ENCODE results near the gene PDPN. TPM values are rescaled to one million over a fixed set of nuclear protein-coding genes. Genes with fewer than 3 reads are reported as not detected.

The PDPN gene
- total RNA-seq, 1 donor from 2014 or later = 8.5 TPM

DNA sequence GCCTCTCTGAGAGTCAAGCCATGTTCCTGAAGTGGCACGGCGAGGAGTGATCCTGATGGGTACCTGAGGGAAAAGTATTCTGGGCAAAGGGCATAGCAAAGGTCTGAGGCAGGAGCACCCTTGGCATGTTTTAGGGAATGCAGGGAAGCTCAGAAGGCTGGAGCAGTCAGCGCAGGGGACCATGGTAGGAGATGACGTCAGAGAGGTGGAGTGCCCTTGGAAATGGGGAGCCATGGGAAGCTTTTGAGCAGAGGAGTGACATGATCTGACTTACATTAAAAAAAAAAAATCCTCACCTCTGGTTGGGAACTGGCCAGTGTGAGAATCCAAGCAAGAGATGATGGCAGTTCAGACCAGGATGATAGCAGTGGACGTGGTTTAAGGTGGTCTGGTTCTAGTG, 37.2 kb downstream of the PDPN start:
- intact Hi-C loops (cut with DNase I) = no loop called here
- H3K36me3 ChIP-seq = no peaks in the 10 kb centered on the region
- no peak for DNase-seq (ENCODE audit: low spot score in 2 of 2)
- TF ChIP-seq, protein P1, sequence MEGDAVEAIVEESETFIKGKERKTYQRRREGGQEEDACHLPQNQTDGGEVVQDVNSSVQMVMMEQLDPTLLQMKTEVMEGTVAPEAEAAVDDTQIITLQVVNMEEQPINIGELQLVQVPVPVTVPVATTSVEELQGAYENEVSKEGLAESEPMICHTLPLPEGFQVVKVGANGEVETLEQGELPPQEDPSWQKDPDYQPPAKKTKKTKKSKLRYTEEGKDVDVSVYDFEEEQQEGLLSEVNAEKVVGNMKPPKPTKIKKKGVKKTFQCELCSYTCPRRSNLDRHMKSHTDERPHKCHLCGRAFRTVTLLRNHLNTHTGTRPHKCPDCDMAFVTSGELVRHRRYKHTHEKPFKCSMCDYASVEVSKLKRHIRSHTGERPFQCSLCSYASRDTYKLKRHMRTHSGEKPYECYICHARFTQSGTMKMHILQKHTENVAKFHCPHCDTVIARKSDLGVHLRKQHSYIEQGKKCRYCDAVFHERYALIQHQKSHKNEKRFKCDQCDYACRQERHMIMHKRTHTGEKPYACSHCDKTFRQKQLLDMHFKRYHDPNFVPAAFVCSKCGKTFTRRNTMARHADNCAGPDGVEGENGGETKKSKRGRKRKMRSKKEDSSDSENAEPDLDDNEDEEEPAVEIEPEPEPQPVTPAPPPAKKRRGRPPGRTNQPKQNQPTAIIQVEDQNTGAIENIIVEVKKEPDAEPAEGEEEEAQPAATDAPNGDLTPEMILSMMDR (IDR thresholded peaks at IDR 0.05) = no peak
- H3K4me3 ChIP-seq = no peak overlapping the region
- no peaks in the 10 kb centered on the region for H3K9me3 ChIP-seq
- H3K27me3 ChIP-seq = no peaks in the 10 kb centered on the region
- no peaks in the 10 kb centered on the region for H3K4me1 ChIP-seq
- no peak overlapping the region for H3K27ac ChIP-seq

DNA sequence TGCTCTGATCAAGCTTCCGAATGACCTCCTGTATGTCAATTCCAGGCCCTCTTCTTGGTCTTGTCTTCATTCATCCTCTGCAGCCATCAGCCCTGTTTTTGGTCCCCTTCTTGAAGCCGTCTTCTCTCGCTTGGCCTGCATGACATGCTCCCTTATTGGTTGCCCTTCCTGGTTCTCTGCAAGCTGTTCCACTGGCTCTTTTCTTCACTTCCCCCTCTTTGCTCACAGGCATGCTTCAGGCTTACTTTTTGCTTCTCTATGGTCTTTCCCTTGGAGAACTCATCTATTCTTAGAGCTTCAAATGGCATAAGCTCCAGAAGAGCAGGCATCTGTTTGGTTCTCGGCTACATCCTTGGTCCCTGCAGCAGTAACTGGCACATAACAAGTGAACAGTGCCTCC, 38.8 kb downstream of the PDPN start:
- H3K27me3 ChIP-seq = no peaks in the 10 kb centered on the region
- no peak overlapping the region for H3K4me3 ChIP-seq
- no peaks in the 10 kb centered on the region for H3K36me3 ChIP-seq
- TF ChIP-seq, protein P1 (IDR thresholded peaks at IDR 0.05) = no peak
- no peak for DNase-seq (ENCODE audit: low spot score in 2 of 2)
- no peaks in the 10 kb centered on the region for H3K4me1 ChIP-seq
- no peaks in the 10 kb centered on the region for H3K9me3 ChIP-seq
- intact Hi-C loops (cut with DNase I) = no loop called here
- no peak overlapping the region for H3K27ac ChIP-seq

DNA sequence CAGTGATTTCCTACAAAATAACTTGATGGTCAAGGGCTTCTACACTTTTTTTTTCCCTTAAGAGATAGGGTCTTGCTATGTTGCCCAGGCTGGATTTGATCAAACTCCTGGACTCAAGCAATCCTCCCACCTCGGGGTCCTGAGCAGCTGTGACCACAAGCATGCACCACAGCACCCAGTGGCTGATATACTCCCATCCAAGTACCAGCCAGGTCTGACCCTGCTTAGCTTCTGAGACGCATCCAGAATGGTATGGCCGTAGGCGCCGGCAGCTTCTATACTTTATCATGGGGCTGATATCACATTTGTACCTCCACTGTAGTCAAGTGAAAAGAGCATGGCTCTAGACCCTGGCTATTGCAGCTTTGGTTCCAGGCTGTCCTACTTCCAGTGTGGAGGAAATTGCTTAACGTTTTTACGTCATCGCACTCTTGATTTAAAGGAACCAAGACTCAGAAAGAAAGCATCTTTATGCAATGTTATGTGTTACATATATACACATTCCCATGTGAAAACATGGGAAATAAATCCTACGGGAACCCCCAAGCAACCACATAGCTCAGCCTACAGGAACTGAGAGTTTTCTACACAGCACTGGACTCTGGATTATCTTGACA, 39.5 kb downstream of the PDPN start:
- H3K4me1 ChIP-seq = no peaks in the 10 kb centered on the region
- no peaks in the 10 kb centered on the region for H3K36me3 ChIP-seq
- H3K27me3 ChIP-seq = no peaks in the 10 kb centered on the region
- intact Hi-C loops (cut with DNase I) = no loop called here
- TF ChIP-seq, protein P1 (IDR thresholded peaks at IDR 0.05) = no peak
- H3K4me3 ChIP-seq = no peak overlapping the region
- DNase-seq (ENCODE audit: low spot score in 2 of 2) = no peak
- no peak overlapping the region for H3K27ac ChIP-seq
- H3K9me3 ChIP-seq = no peaks in the 10 kb centered on the region

DNA sequence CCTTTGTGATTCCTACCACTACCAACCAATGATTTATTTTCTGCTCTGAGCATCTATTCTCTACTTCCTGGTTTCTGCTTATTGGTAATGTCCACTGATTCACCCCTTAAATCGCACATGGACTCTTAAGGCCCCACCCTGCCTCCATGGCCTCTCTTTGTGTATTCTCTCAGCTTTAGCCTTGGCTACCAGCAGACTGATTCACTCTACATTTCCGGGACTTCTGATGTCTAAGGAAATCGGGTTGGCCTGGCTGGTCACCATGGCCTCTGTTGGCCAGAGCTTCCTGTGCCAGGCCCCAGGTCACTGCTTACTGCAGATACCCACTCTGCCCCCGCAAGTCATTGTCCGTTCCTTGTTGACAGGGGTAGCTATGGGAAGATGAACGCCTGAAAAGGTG, 40.9 kb downstream of the PDPN start:
- no peak overlapping the region for H3K27ac ChIP-seq
- no peaks in the 10 kb centered on the region for H3K27me3 ChIP-seq
- H3K4me3 ChIP-seq = no peak overlapping the region
- intact Hi-C loops (cut with DNase I) = no loop called here
- H3K9me3 ChIP-seq = no peaks in the 10 kb centered on the region
- TF ChIP-seq, protein P1 (IDR thresholded peaks at IDR 0.05) = no peak
- H3K4me1 ChIP-seq = no peaks in the 10 kb centered on the region
- DNase-seq (ENCODE audit: low spot score in 2 of 2) = no peak
- no peaks in the 10 kb centered on the region for H3K36me3 ChIP-seq

DNA sequence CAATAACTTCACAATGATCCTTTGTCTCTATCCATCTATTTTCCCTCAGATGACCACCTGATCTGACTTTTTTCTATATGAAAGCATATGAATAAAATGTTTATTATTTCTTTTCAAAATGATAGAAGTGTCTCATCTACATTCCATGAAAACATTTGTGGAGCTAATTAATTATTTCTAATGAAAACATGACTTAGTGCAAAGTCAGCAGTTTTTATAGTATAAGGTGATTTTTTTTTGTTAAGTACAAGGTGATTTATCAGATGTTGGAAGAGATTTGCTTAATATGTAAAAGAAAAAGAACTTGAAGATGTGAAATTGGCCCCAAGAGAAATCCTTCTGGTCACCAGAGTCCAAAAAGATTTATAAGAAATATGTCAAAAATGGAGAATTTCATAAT, 43.5 kb downstream of the PDPN start:
- Histone ChIP-seq H3K27me3 (no peaks in the 10 kb centered on the region), H3K9me3 (no peaks in the 10 kb centered on the region), H3K27ac (no peak overlapping the region), H3K36me3 (no peaks in the 10 kb centered on the region), H3K4me3 (no peak overlapping the region), H3K4me1 (no peaks in the 10 kb centered on the region)
- intact Hi-C loops (cut with DNase I) = no loop called here
- TF ChIP-seq, protein P1 (IDR thresholded peaks at IDR 0.05) = no peak
- no peak for DNase-seq (ENCODE audit: low spot score in 2 of 2)

DNA sequence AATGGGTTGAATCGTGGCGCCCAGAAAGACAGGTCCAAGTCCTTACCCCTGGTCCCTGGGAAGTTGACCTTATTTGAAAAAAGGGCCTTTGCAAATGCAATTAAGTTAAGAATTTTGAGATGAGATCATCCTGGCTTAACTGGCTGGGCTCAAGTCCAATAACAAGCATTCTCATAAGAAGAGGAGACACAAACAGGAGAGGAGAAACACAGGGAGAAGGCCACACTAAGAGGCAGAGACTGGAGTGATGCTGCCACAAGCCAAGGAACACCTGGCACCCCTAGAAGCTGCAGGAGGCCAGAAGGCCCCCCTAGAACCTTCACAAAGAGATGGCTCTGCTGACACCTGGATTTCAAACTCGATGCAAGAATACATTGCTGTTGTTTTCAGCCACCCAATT, 44.6 kb downstream of the PDPN start:
- no peaks in the 10 kb centered on the region for H3K4me1 ChIP-seq
- TF ChIP-seq, protein P1 (IDR thresholded peaks at IDR 0.05) = no peak
- H3K9me3 ChIP-seq = no peaks in the 10 kb centered on the region
- H3K27me3 ChIP-seq = no peaks in the 10 kb centered on the region
- no peak for DNase-seq (ENCODE audit: low spot score in 2 of 2)
- H3K4me3 ChIP-seq = no peak overlapping the region
- intact Hi-C loops (cut with DNase I) = no loop called here
- H3K27ac ChIP-seq = no peak overlapping the region
- no peaks in the 10 kb centered on the region for H3K36me3 ChIP-seq

Data from ascending aorta (tissue), 2 donors.